Epithelial cell of proximal tubule (primary cell): ENCODE results near the gene TTYH3. TPM values are rescaled to one million over a fixed set of nuclear protein-coding genes. Genes with fewer than 3 reads are reported as not detected.
"Not testable (repeated sequence)": the region's sequence is repeated elsewhere in the genome, so short reads cannot be mapped to it uniquely, and the experiment has no call there.

Source experiments
- DNase-seq: peaks from one replicate; pipeline ENCODE4 v3.0.0-alpha.2; 2011; ENCODE audit warnings: low read depth
- H3K4me3 ChIP-seq: 2 replicates; pipeline ENCODE4 v1.5.1; 2011; ENCODE audit warnings: low read depth, mild to moderate bottlenecking, low read length
- CTCF ChIP-seq: conservative IDR thresholded peaks from 2 replicates; pipeline ENCODE4 v1.5.1; 2012; ENCODE audit warnings: low read depth, mild to moderate bottlenecking, low read length
- total RNA-seq: library from RNA; depleted of rRNA; stranded (reverse); fragments of >200 nt; gene quantifications from 2 replicates; pipeline ENCODE4 v1.2.3, GENCODE V29; 2015

Gene TTYH3
- total RNA-seq, 1 donor from 2014 or later, result 97.6 TPM

GRCh38 chr7:2587134-2587533, 44.7 kb upstream of the TTYH3 start:
- no peak overlapping the region for H3K4me3 ChIP-seq
- TF ChIP-seq CTCF, result no peak
- DNase-seq, result no peak

GRCh38 chr7:2587778-2588177, 44.0 kb upstream of the TTYH3 start:
- DNase-seq, result no peak
- no peak overlapping the region for H3K4me3 ChIP-seq
- no peak for TF ChIP-seq CTCF

DNA sequence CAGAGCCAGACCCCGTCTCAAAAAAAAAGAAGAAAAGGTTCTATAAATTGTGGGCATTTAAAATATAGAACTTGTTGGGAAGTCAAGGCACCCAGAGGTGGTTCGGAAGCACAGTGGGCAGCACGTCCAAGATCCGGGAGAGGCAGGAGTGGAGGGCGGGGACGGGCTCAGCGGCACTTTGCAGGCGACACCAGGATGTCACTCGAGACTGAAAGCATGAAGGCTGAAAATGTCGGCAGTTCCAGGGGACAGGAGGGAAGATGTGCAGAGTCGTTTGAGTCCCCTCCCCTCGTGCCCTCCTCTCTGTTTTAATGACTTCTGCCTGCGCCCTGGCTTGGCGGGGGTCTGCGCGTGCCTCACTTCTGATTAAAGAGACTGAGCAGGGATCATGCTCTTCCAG, 42.4 kb upstream of the TTYH3 start:
- no peak overlapping the region for H3K4me3 ChIP-seq
- no peak for DNase-seq
- TF ChIP-seq CTCF, result no peak

DNA sequence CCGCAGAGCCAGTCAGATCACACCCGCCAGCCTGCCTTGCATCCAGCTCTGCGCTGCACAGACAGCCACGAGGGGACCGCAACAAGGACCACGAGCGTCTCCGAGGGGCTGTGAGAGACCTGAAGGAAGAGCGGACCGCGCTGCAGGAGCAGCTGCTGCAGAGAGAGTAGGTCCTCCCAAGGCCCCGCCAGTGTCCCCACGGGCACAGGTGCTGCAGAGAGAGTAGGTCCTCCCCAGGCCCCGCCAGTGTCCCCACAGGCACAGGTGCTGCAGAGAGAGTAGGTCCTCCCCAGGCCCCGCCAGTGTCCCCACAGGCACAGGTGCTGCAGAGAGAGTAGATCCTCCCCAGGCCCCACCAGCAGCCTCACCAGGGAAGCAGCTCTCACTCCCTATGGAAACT, 41.8 kb upstream of the TTYH3 start:
- not testable (repeated sequence) for H3K4me3 ChIP-seq, DNase-seq

DNA sequence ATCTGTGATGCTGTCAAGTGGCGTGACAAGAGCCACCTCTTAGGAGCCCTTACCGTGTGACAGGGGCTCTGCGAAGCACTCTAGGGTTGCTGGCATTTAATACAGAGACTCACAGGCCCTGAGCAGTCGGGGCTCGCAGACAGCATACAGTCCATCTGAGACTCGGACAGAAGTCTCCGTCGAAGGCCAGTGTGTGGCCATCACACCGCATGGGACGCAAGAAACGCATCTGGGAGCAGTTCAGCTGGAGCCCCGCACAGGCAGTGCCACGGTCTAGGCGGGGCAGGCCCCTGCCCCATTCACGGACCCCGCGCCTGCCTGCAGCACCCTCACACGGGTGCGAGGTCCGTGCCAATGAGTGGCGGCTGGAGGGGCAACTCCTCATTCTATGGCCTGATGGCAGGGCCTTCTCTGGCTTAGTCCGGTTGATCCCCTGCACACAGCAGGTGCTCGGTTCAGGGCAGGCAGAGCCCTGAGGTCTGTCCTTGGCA, 39.4 kb upstream of the TTYH3 start:
- H3K4me3 ChIP-seq, result no peak overlapping the region
- TF ChIP-seq CTCF, result no peak
- no peak for DNase-seq

DNA sequence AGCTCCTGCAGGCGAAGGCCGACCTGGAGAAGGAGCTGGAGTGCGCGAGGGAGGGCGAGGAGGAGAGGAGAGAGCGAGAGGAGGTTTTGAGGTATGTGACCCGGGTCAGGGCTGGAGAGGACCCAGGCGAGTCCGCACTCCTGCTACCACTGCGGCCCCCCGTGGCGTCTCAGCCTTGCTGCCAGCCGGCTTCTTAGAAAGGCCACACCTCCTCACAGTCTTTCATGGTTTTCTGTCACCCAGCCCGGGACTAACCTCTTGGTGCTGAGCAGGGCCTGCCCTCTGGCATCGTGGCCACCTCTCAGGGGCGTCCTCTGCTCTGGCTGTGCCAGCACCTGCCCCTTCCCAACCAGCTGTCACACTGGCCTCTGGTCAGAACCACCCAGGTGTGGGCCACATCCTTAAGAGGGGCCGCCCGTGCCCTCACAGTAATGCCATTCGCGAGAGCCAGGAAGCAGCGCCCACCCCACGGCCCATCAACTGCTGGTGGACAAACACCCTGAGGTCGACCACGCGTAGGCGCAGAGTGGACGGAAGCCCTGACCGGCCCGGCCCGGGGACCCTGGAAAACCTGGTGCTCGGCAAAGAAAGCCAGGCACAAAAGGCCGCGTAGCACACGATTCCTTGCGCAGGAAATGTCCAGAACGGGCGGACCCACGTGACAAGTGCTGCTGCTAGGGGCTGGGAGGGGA, 38.6 kb upstream of the TTYH3 start:
- no peak overlapping the region for H3K4me3 ChIP-seq
- no peak for TF ChIP-seq CTCF
- DNase-seq, result no peak

- no peak overlapping the region for H3K4me3 ChIP-seq
- DNase-seq, result no peak
- TF ChIP-seq CTCF, result no peak
Measured at GRCh38 chr7:2594599-2594998, 37.2 kb upstream of the TTYH3 start.
